ENCODE data around the gene ISM2.

ISM2 gene

GRCh38 chr14:77469067-77469505 lies 29.5 kb downstream of the ISM2 start:
- DNase-seq (ENCODE audit: low spot score): no peak
- FAIRE-seq: no peak

- FAIRE-seq: no peak
- no peak for DNase-seq (ENCODE audit: low spot score)
These were observed 30.8 kb downstream of the ISM2 start for GRCh38 chr14:77467801-77468200.

GRCh38 chr14:77459072-77459723 lies 39.4 kb downstream of the ISM2 start:
- FAIRE-seq: no peak

GRCh38 chr14:77458249-77458950 lies 40.2 kb downstream of the ISM2 start:
- DNase-seq (ENCODE audit: low spot score) (no peak), FAIRE-seq (no peak)

More at GRCh38 chr14:77459072-77459723, 39.4 kb downstream of the ISM2 start:
- peak; percentile 12 for DNase-seq (ENCODE audit: low spot score)

GRCh38 chr14:77457522-77458248 lies 40.9 kb downstream of the ISM2 start, which contains the start of the genes AHSA1 and VIPAS39:
AHSA1 (plus strand) TSS chr14:77458093; CDS start chr14:77458190, 97 bp downstream.
VIPAS39 (minus strand) TSS chr14:77457601; CDS start chr14:77454102, 3,499 bp downstream.
- peak; percentile 65 for FAIRE-seq
- peak; percentile 90 for DNase-seq (ENCODE audit: low spot score)

- DNase-seq (ENCODE audit: low spot score): no peak
- FAIRE-seq: no peak
These were observed 41.5 kb downstream of the ISM2 start for GRCh38 chr14:77457115-77457521.

GRCh38 chr14:77455966-77456640 lies 42.5 kb downstream of the ISM2 start:
- DNase-seq (ENCODE audit: low spot score): no peak
- no peak for FAIRE-seq

- FAIRE-seq (no peak), DNase-seq (ENCODE audit: low spot score) (no peak)
These were observed 56.4 kb downstream of the ISM2 start for GRCh38 chr14:77442196-77442595.

- FAIRE-seq: no peak
- no peak for DNase-seq (ENCODE audit: low spot score)
These were observed 58.8 kb downstream of the ISM2 start for GRCh38 chr14:77439861-77440260.

GRCh38 chr14:77438596-77438995 lies 60.0 kb downstream of the ISM2 start:
- DNase-seq (ENCODE audit: low spot score) (no peak), FAIRE-seq (no peak)

GRCh38 chr14:77436042-77436441 lies 62.6 kb downstream of the ISM2 start:
- no peak for FAIRE-seq

GRCh38 chr14:77426396-77426795 lies 72.2 kb downstream of the ISM2 start:
- FAIRE-seq: no peak

More at GRCh38 chr14:77436042-77436441, 62.6 kb downstream of the ISM2 start:
- DNase-seq (ENCODE audit: low spot score): no peak

GRCh38 chr14:77424862-77425261 lies 73.8 kb downstream of the ISM2 start:
- FAIRE-seq: no peak
- no peak for DNase-seq (ENCODE audit: low spot score)

More at GRCh38 chr14:77426396-77426795, 72.2 kb downstream of the ISM2 start:
- no peak for DNase-seq (ENCODE audit: low spot score)
